Activated CD4-positive, alpha-beta T cell treated with anti-CD3 and anti-CD28 coated beads, Interleukin-2, amount 10 ng/mL, durations not matched to agents 24 days and 14 days (primary cell): ENCODE measurements around the gene SDHA. TPM values are rescaled to one million over a fixed set of nuclear protein-coding genes. Genes with fewer than 3 reads are reported as not detected.
A peak's percentile ranks its signal among the peaks of the same experiment; 100 is the strongest.
"Not testable (repeated sequence)": the region's sequence is repeated elsewhere in the genome, so short reads cannot be mapped to it uniquely, and the experiment has no call there.

Experiments
- DNase-seq: peaks from one replicate; pipeline ENCODE4 v3.0.0; 2022
- H3K27ac Mint-ChIP-seq: one replicate; pipeline ENCODE4 v1.8.0; 2022; ENCODE audit warnings: mild to moderate bottlenecking, mixed read lengths
- H3K27me3 Mint-ChIP-seq: one replicate; pipeline ENCODE4 v1.8.0; 2022; ENCODE audit warnings: mixed read lengths
- H3K36me3 Mint-ChIP-seq: one replicate; pipeline ENCODE4 v1.8.0; 2022; ENCODE audit warnings: low read depth, mild to moderate bottlenecking, mixed read lengths
- H3K4me1 Mint-ChIP-seq: one replicate; pipeline ENCODE4 v1.8.0; 2021; ENCODE audit warnings: mixed read lengths
- H3K4me3 Mint-ChIP-seq: one replicate; pipeline ENCODE4 v1.8.0; 2022; ENCODE audit warnings: mild to moderate bottlenecking, moderate library complexity, mixed read lengths
- H3K9me3 Mint-ChIP-seq: one replicate; pipeline ENCODE4 v1.8.0; 2021; ENCODE audit warnings: mixed read lengths
- intact Hi-C: fragments of 100-400 bp; cut with micrococcal nuclease; formaldehyde crosslinking; loops from one replicate; pipeline ENCODE4 v1.15.1; 2023
- total RNA-seq: library from RNA; stranded (reverse); gene quantifications from 2 replicates; pipeline ENCODE4 v1.2.3, GENCODE V29; 2022

SDHA gene
- total RNA-seq, 1 donor from 2014 or later: 150 TPM

GRCh38 chr5:285991-286557 lies 68.0 kb downstream of the SDHA start:
- DNase-seq: no peak
- Mint-ChIP-seq H3K4me3 (no peak overlapping the region), H3K27me3 (no peaks in the 10 kb centered on the region), H3K9me3 (no peaks in the 10 kb centered on the region), H3K36me3 (peaks cover 30% of the 10 kb centered on the region), H3K4me1 (peaks cover 17% of the 10 kb centered on the region), H3K27ac (no peak overlapping the region)
- intact Hi-C loops: no loop called here

- H3K27ac Mint-ChIP-seq, H3K4me3 Mint-ChIP-seq, H3K9me3 Mint-ChIP-seq, DNase-seq, intact Hi-C loops, H3K4me1 Mint-ChIP-seq, H3K27me3 Mint-ChIP-seq: not testable (repeated sequence)
- peaks cover 31% of the 10 kb centered on the region for H3K36me3 Mint-ChIP-seq
These were observed 72.1 kb downstream of the SDHA start for GRCh38 chr5:290200-290599.

DNA sequence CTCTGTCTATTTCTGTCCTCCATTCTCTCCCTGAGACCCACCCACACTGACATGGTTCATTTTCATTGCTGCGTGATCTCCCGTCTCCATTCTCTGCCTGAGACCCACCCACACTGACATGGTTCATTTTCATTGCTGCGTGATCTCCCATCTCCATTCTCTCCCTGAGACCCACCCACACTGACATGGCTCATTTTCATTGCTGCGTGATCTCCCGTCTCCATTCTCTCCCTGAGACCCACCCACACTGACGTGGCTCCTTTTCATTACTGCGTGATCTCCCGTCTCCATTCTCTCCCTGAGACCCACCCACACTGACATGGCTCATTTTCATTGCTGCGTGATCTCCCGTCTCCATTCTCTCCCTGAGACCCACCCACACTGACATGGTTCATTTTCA lies 73.2 kb downstream of the SDHA start:
- not testable (repeated sequence) for H3K27me3 Mint-ChIP-seq, H3K4me1 Mint-ChIP-seq

DNA sequence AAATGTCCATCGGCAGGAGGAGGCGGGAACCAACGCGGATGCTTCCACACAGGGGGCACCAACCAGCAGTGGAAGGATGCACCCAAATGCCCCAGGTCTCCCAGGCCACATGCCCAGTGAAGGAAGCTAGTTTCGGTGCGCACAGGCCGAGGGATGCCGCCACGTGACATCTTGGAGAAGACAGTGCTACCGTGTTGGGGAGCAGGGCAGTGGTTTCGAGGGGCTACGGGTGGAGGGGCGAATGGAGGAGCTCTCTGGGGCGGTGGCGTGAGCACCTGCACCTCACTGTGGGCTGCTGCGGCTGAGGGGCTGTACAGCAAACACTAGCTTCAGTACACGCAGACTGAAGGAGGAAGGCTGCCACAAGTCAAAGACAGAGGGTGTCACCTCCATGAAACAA lies 76.7 kb downstream of the SDHA start:
- H3K4me3 Mint-ChIP-seq, H3K27me3 Mint-ChIP-seq, intact Hi-C loops, H3K9me3 Mint-ChIP-seq, H3K27ac Mint-ChIP-seq, DNase-seq: not testable (repeated sequence)
- Mint-ChIP-seq H3K4me1 (peaks cover 17% of the 10 kb centered on the region), H3K36me3 (peaks cover 27% of the 10 kb centered on the region)

More for the DNA sequence above, 73.2 kb downstream of the SDHA start:
- H3K9me3 Mint-ChIP-seq, DNase-seq, intact Hi-C loops, H3K27ac Mint-ChIP-seq, H3K4me3 Mint-ChIP-seq: not testable (repeated sequence)
- H3K36me3 Mint-ChIP-seq: peaks cover 31% of the 10 kb centered on the region

DNA sequence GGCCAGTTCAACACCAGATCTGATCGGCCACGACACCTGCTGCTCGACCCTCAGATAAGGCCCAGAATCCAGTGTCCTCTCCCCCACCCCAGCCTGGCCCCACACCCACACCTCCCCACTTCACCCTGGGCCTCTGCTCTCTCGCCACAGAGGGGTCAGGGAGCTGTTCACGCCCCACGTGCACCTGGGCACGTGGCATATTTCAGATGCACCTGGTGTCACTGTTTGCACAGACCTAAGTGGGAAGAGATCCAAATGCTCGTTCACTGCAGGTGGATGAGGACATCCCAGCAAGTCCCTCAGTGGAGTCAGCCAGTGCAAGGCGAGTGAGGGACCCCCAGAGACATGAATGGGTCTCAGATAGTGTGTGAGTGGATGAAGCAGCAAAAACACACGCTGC lies 78.1 kb downstream of the SDHA start:
- H3K4me3 Mint-ChIP-seq: peak overlapping the region; percentile 44
- DNase-seq, H3K27ac Mint-ChIP-seq, H3K27me3 Mint-ChIP-seq, intact Hi-C loops, H3K9me3 Mint-ChIP-seq: not testable (repeated sequence)
- peaks cover 17% of the 10 kb centered on the region for H3K4me1 Mint-ChIP-seq
- H3K36me3 Mint-ChIP-seq: peaks cover 27% of the 10 kb centered on the region

GRCh38 chr5:296954-297353 lies 78.8 kb downstream of the SDHA start:
- Mint-ChIP-seq H3K36me3 (peaks cover 24% of the 10 kb centered on the region), H3K4me1 (peaks cover 21% of the 10 kb centered on the region), H3K4me3 (peak overlapping the region; percentile 57)
- H3K27me3 Mint-ChIP-seq, H3K9me3 Mint-ChIP-seq, H3K27ac Mint-ChIP-seq, intact Hi-C loops: not testable (repeated sequence)
- peak; percentile 75 for DNase-seq

- intact Hi-C loops, H3K27ac Mint-ChIP-seq, H3K27me3 Mint-ChIP-seq, H3K4me3 Mint-ChIP-seq, H3K9me3 Mint-ChIP-seq, DNase-seq: not testable (repeated sequence)
- Mint-ChIP-seq H3K36me3 (peaks cover 21% of the 10 kb centered on the region), H3K4me1 (peaks cover 23% of the 10 kb centered on the region)
These were observed 79.3 kb downstream of the SDHA start for GRCh38 chr5:297448-297847.

GRCh38 chr5:297991-298736 lies 80.0 kb downstream of the SDHA start:
- Mint-ChIP-seq H3K36me3 (peaks cover 14% of the 10 kb centered on the region), H3K4me1 (peaks cover 23% of the 10 kb centered on the region)
- DNase-seq, H3K4me3 Mint-ChIP-seq, H3K27me3 Mint-ChIP-seq, H3K27ac Mint-ChIP-seq, intact Hi-C loops, H3K9me3 Mint-ChIP-seq: not testable (repeated sequence)

GRCh38 chr5:298737-299125 lies 80.6 kb downstream of the SDHA start:
- no peak for DNase-seq
- H3K4me3 Mint-ChIP-seq: no peak overlapping the region
- no peak overlapping the region for H3K27ac Mint-ChIP-seq
- no peaks in the 10 kb centered on the region for H3K27me3 Mint-ChIP-seq
- H3K9me3 Mint-ChIP-seq: no peaks in the 10 kb centered on the region
- peaks cover 23% of the 10 kb centered on the region for H3K4me1 Mint-ChIP-seq
- peaks cover 14% of the 10 kb centered on the region for H3K36me3 Mint-ChIP-seq
- intact Hi-C loops: no loop called here

DNA sequence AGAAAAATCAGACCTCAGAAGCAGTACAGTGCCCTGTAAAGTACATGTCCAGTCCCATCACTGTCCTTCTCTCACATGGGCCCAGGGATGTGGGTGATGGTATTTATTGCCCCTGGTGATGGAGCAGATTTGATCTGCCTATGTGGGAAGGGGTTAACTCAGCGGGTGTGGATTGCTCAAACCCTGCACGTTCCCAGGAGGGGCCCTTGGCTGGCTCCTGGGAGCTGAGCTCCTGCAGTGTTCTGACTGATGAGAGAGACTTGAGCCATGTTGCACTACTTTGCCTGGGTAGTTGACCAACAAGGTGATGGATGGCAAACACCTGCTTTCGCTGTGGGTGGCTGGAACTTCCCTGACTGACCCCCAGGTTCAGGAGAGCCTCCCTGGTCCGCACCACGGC lies 81.8 kb downstream of the SDHA start:
- DNase-seq, H3K4me3 Mint-ChIP-seq, H3K9me3 Mint-ChIP-seq, H3K27ac Mint-ChIP-seq, intact Hi-C loops, H3K27me3 Mint-ChIP-seq: not testable (repeated sequence)
- H3K36me3 Mint-ChIP-seq: peaks cover 12% of the 10 kb centered on the region
- peaks cover 23% of the 10 kb centered on the region for H3K4me1 Mint-ChIP-seq

GRCh38 chr5:300691-301435 lies 82.7 kb downstream of the SDHA start:
- H3K27ac Mint-ChIP-seq, H3K27me3 Mint-ChIP-seq, H3K4me3 Mint-ChIP-seq, DNase-seq, intact Hi-C loops, H3K9me3 Mint-ChIP-seq: not testable (repeated sequence)
- peaks cover 23% of the 10 kb centered on the region for H3K4me1 Mint-ChIP-seq
- peaks cover 16% of the 10 kb centered on the region for H3K36me3 Mint-ChIP-seq

- H3K27ac Mint-ChIP-seq, intact Hi-C loops, H3K4me3 Mint-ChIP-seq, H3K9me3 Mint-ChIP-seq, H3K4me1 Mint-ChIP-seq, H3K27me3 Mint-ChIP-seq, DNase-seq: not testable (repeated sequence)
- peaks cover 12% of the 10 kb centered on the region for H3K36me3 Mint-ChIP-seq
These were observed 84.3 kb downstream of the SDHA start for GRCh38 chr5:302416-302815.

DNA sequence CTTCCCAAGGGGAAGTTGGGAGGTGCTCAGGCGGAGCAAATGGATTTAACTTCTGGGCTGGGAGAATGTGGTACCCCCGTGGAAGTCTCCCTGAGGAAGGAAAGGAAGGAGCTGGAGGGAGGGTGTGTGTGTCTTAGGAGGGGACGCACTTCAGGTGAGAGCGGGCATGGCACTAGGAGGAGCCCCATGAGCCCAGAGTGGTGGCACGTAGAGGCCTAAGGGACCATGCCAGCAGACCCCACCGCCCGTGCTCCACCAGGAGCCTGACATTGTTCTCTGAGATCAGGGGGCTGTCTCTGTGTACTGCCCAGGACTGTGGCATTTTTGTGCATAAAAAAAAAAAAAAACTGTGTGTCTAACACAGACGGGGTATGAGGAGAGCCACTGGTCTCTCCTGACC lies 84.8 kb downstream of the SDHA start:
- intact Hi-C loops: no loop called here
- H3K9me3 Mint-ChIP-seq: no peaks in the 10 kb centered on the region
- no peak overlapping the region for H3K27ac Mint-ChIP-seq
- no peaks in the 10 kb centered on the region for H3K27me3 Mint-ChIP-seq
- DNase-seq: no peak
- peaks cover 7% of the 10 kb centered on the region for H3K4me1 Mint-ChIP-seq
- peaks cover 12% of the 10 kb centered on the region for H3K36me3 Mint-ChIP-seq
- no peak overlapping the region for H3K4me3 Mint-ChIP-seq

- H3K27ac Mint-ChIP-seq, H3K4me1 Mint-ChIP-seq, H3K4me3 Mint-ChIP-seq, DNase-seq, H3K9me3 Mint-ChIP-seq, H3K27me3 Mint-ChIP-seq, intact Hi-C loops: not testable (repeated sequence)
- H3K36me3 Mint-ChIP-seq: peaks cover 14% of the 10 kb centered on the region
These were observed 85.6 kb downstream of the SDHA start for GRCh38 chr5:303741-304140.
